ENCODE results near the gene COL24A1. TPM values are rescaled to one million over a fixed set of nuclear protein-coding genes. Genes with fewer than 3 reads are reported as not detected.

Gene COL24A1
- total RNA-seq, 1 experiment from 2014 or later: not detected

Other genes starting within 250 kb of the COL24A1 start
- gene ODF2L, start 239.6 kb upstream of the COL24A1 start, total RNA-seq (2021; ENCODE audit: unreplicated experiment): 33.7 TPM

All from HCT116 (cell line).